ENCODE measurements around the gene PLEKHG3.

GRCh38 chr14:64711039-64711438 is 6.8 kb downstream of the PLEKHG3 start:
- no peak for TF ChIP-seq POLR2A (IDR thresholded peaks at IDR 0.05; ENCODE audit: low read depth, low read length)
- TF ChIP-seq POLR2AphosphoS5 (IDR thresholded peaks at IDR 0.05; ENCODE audit: low read depth, low read length), result no peak
- TF ChIP-seq POU2F2 (IDR thresholded peaks at IDR 0.05; ENCODE audit: low read depth, low read length), result no peak
- no peak for TF ChIP-seq TAF1 (IDR thresholded peaks at IDR 0.05; ENCODE audit: low read depth, low read length)
- TF ChIP-seq PAX5 (IDR thresholded peaks at IDR 0.05; ENCODE audit: insufficient read depth, low read length, severe bottlenecking), result no peak

All from GM12891 (cell line).